NCI-H446 (cell line): ENCODE data around the gene MESP2.

Experiments
- DNase-seq, 2 experiments: peaks; one replicate each; lab custom pipeline; 2025; lab: John Stamatoyannopoulos, UW

MESP2 gene

GRCh38 chr15:89815769-89816168 lies 39.6 kb downstream of the MESP2 start:
- DNase-seq, result no peak

GRCh38 chr15:89817701-89818280 lies 41.7 kb downstream of the MESP2 start:
- no peak for DNase-seq

DNA sequence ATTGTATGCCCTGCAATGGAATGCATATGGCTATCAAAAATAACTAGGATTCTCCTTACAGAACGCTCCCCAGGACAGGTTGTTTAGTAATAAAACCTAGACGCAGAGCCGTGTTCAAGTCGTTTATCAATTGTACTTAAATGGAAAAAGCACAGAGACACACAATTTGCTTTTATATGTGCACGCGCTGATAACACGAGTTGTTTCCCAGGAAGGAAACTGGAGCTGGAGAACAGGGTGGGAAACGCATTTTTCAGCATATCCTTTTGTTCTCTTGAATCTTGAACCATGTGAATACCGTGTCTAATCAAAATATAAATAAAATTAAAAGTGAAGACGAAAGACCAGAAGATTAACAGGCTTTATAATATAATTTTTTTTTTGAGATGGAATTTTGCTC lies 42.2 kb downstream of the MESP2 start:
- no peak for DNase-seq

DNA sequence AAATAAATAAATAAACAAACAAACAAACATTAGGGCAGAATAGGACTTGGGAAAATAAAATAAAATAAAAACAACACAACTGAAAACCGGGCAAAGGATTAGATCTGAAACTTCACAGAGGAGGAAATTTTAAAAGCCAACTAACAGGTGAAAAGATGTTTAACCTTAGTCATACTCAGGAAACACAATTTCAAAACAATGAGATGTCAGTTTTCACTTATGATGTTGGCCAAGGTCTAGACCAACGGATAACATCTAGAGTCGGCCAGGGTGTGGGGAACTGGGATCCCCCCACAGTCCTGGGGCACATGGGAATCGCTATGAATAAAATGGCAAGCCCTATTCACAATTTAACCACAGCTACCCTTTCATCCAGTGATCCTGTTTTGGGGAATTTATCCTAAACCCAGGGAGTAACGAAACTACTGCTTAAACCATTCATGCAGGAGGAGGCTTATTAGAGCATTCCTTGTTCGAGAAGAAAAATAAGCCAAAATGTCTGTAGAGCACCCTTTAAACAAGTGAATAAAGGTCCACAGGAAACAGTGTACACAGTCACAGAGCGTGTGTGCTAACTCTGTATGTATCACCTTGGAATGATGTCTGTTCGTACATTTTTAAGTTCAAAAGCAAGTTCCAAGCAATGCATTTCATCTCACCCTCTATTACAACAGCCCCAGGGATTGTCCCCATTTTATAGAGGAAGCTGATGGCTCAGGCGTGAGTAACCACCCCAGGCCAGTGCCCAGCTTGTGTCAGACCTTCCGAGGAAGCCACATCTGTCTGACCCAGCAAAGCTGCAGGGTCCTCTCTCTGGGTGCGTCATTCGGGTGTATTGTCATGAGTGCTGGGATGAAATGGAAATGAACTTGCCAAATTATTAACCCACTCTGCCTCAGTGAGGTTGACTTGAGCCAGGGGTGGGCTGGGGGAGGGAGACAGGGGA lies 44.8 kb downstream of the MESP2 start:
- no peak for DNase-seq

DNA sequence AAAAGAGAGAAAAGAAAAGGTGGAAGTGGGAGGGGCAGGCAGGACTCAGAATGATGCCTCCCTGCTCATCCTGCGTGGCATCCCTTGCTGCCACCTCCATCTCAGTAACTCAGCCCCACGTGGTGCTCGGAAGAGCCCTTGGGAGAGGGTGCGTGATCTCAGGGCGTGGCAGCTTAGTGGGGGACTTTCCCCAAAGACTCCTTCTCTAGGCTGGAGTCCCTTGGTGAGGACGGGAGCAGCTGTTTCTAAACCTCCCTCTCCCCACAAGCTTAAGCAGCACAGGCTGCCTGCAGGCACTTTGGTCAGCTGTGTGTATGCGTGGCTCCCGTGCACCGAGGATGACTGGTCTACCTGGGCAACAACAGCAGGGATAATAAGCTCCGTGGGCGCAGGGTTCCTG lies 45.9 kb downstream of the MESP2 start:
- DNase-seq, result no peak

GRCh38 chr15:89822611-89822950 lies 46.4 kb downstream of the MESP2 start:
- no peak for DNase-seq

DNA sequence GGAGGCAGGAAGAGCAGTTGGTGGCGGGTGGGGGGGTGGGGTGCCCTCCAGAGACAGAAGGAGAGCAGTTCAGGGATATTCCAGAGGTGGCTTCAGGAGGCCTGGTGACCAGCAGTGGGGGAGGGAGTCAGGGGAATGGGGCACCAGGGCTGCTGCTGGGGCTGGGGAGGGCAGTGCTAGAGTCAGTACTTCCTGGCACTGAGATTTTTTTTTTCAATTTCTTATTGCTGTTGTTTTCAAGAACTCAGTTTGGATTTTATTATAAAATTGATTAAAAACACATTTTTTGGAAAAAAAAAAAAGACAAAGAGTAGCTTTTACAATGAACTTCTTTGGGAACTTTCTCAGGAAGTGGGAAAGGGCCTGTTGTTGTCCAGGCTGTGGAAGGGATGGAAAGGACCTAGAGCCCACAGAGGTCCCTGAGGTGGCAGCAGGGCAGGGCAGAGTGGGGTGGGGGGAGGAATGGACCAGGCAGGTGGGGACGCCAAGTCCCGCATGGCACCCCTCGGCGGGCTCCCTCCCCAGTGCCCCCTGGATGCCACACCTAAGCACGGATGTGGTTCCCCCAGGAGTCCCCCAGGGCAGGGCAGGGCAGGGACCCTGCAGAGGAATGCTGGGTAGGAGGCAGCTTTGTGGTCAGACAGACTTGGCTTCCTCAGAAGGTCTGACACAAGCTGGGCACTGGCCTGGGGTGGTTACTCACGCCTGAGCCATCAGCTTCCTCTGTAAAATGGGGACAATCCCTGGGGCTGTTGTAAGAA lies 47.0 kb downstream of the MESP2 start:
- DNase-seq, result no peak

- DNase-seq, result no peak
Measured at GRCh38 chr15:89823836-89824606, 47.9 kb downstream of the MESP2 start.

- DNase-seq, result no peak
Measured at GRCh38 chr15:89824607-89824867, 48.4 kb downstream of the MESP2 start.

DNA sequence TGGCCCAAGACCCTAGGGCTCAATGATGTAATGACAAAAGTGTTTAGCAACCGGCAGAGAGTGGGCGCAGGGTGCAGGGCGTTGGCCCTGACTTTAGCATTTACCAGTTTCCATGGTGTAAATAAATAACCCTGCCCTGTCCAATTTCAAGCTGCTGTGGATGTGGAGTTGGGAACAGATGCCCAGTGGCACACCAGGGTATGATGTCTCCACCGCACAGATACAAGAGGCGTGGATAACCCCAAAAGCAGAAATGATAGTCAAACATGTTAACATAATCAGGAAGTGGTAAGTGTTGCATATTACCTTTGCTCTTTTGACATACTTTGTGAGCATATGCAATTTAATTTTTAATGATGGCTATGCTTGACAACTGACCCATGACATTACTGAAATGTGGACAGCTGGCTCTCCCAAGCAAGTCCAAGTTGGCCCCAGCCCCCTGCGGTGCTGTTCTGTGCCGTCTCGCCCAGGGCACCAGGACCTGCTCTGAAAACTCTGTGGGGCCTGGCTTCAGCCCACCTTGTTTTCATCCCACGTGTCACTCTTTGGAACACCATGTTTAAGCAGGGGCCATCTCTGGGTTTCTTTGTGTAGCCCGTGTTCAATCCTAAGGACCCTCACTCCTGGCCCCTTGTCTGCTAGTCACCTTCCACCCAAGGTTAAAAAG lies 49.3 kb downstream of the MESP2 start:
- no peak for DNase-seq

DNA sequence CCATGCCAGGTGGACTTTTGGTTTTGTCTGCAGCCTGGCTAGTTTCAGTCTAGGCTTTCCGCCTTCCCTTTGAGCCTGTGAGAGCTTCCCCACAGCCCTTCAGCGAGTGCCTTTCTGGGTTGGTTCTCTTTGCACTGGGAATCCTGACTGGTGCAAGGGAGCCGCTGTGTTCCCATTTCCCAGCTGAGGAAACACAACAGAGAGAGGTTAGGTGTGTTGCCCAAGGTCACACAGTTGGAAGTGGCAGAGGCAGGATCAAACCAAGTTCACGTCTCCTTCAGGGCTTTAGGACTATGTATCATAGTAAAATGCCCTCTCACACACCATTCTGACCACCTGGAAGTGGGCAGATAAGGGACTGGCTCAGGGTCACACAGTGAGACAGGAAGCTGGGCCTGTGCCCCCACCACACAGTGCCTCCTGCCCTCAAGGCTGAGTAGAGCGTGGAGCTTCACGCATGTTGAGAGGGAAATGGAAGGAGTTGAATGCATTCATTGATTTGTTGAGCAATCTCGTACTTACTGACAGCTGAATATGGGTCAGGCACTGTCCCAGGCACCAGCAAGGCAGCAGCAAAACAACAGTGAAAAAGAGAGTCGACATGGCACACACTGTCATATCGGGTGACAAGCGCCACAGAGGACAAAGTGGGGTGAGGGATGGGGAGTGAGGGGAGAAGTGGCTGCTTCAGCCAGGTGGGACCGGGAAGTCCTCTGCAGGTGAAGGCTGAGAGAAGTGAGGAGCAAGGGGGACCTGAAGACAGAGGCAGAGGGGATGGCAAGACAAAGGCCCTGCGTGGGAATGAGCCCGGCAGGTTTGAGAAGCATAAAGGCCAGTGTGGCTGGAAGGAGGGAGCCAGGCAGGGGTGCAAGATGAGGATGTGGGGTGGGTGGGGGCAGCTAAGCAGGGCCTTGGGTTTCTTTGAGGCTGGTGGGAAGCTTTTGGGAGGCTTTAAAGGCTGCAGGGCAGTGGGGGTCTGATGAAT lies 50.8 kb downstream of the MESP2 start:
- DNase-seq, result no peak

DNA sequence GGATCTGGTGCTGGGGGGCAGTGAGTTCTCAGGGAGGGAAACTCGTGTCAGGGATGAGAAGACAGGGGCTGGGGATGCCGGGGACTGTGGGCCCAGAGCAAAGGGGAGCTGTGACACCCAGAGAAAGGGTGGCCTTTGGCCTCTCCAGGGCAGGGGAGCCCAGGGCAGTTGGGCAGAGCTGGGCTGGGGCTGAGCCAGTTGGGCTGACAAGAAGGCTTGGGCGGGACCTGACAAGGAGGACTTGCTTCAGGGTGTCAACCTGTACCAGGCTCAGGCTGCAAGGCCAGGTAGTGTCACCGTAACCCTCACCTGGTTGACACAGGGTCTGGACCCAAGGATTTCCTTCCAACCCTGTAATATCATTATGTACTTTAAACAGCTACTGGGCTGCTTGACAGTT lies 51.7 kb downstream of the MESP2 start:
- no peak for DNase-seq
